H1 (cell line): Measurements from ENCODE around the gene TLR8. TPM values are rescaled to one million over a fixed set of nuclear protein-coding genes. Genes with fewer than 3 reads are reported as not detected.
"Not testable (repeated sequence)": the region's sequence is repeated elsewhere in the genome, so short reads cannot be mapped to it uniquely, and the experiment has no call there.

Experiments
- CTCF ChIA-PET: fragments of 300-600 bp; sonication (Branson Sonifier 250); formaldehyde crosslinking; loops from one replicate; lab custom pipeline; 2021; ENCODE audit not compliant: partially characterized antibody; lab: Charles Lee
- POLR2A ChIA-PET: fragments of 300-600 bp; sonication (Branson Sonifier 250); formaldehyde crosslinking; loops from one replicate; lab custom pipeline; 2021; ENCODE audit warnings: inconsistent platforms; ENCODE audit not compliant: partially characterized antibody; lab: Charles Lee
- DNase-seq, 2 experiments: peaks; one replicate each; pipeline versions ENCODE4 v3.0.0 to v3.0.0-alpha.2; 2010 to 2022; ENCODE audit warnings: low spot score in 2 of 2, low read depth in 1 of 2, mixed read lengths in 1 of 2
- FAIRE-seq: peaks from 2 replicates; lab custom pipeline; 2011; peaks lifted over from hg19 to GRCh38; lab: Jason Lieb, UNC
- H2AFZ ChIP-seq: 2 replicates; pipeline ENCODE4 v1.8.1; 2012; ENCODE audit warnings: low read length, inconsistent platforms
- H2AK5ac ChIP-seq: 2 replicates; pipeline ENCODE4 v1.6.1; 2013; ENCODE audit warnings: low read depth, low read length
- H2BK120ac ChIP-seq: replicated peaks from 2 replicates; pipeline ENCODE3; 2013; ENCODE audit warnings: low read depth, low read length, inconsistent platforms
- H2BK12ac ChIP-seq: 2 replicates; pipeline ENCODE4 v1.6.1; 2013; ENCODE audit warnings: low read depth, low read length
- H2BK15ac ChIP-seq: 2 replicates; pipeline ENCODE4 v1.6.1; 2013; ENCODE audit warnings: low read length
- H2BK20ac ChIP-seq: 2 replicates; pipeline ENCODE4 v1.6.1; 2013; ENCODE audit warnings: low read length
- H2BK5ac ChIP-seq: 2 replicates; pipeline ENCODE4 v1.6.1; 2013; ENCODE audit warnings: low read depth, low read length
- H3K14ac ChIP-seq: 2 replicates; pipeline ENCODE4 v1.6.1; 2013; ENCODE audit warnings: inconsistent platforms; ENCODE audit not compliant: insufficient read length
- H3K18ac ChIP-seq: 2 replicates; pipeline ENCODE4 v1.6.1; 2013; ENCODE audit warnings: low read length; ENCODE audit errors: extremely low read depth
- H3K23ac ChIP-seq: 2 replicates; pipeline ENCODE4 v1.6.1; 2013; ENCODE audit warnings: inconsistent platforms; ENCODE audit not compliant: insufficient read length
- H3K23me2 ChIP-seq: 2 replicates; pipeline ENCODE4 v1.6.1; 2013; ENCODE audit warnings: low read depth, low read length
- H3K27ac ChIP-seq: 2 replicates; pipeline ENCODE4 v1.6.1; 2011; ENCODE audit warnings: low read depth, low read length, inconsistent platforms
- H3K27me3 ChIP-seq, 4 experiments: replicated peaks in 1 of 4; 1 replicate in 1 of 4; 2 replicates in 3 of 4; pipeline versions ENCODE4 v1.6.1 to v1.8.1; 2011 to 2013; ENCODE audit warnings: low read length in 3 of 4, mild to moderate bottlenecking in 3 of 4, inconsistent platforms in 2 of 4, mixed read lengths in 2 of 4, moderate library complexity in 1 of 4; ENCODE audit not compliant: control insufficient read depth in 3 of 4, insufficient read depth in 3 of 4; ENCODE audit errors: extremely low read depth in 1 of 4
- H3K36me3 ChIP-seq, 4 experiments: 2 replicates each; pipeline versions ENCODE4 v1.6.1 to v1.8.1; 2011 to 2013; ENCODE audit warnings: mild to moderate bottlenecking in 4 of 4, low read length in 3 of 4, moderate library complexity in 2 of 4, control low read depth in 1 of 4, inconsistent platforms in 1 of 4; ENCODE audit not compliant: insufficient read depth in 4 of 4, control insufficient read depth in 2 of 4
- H3K4ac ChIP-seq: replicated peaks from 2 replicates; pipeline ENCODE3; 2013; ENCODE audit warnings: low read length, low read depth, mixed read lengths, inconsistent platforms; ENCODE audit not compliant: insufficient read length
- H3K4me1 ChIP-seq, 4 experiments: replicated peaks in 1 of 4; 1 replicate in 1 of 4; 2 replicates in 3 of 4; pipeline versions ENCODE4 v1.6.1 to v1.8.1; 2011 to 2013; ENCODE audit warnings: low read length in 3 of 4, inconsistent platforms in 2 of 4, mixed read lengths in 1 of 4; ENCODE audit not compliant: insufficient read depth in 4 of 4, control insufficient read depth in 3 of 4
- H3K4me2 ChIP-seq, 2 experiments: 2 replicates each; pipeline versions ENCODE4 v1.6.1 to v1.8.1; 2011 to 2013; ENCODE audit warnings: low read depth in 2 of 2, low read length in 2 of 2, control low read depth in 1 of 2, inconsistent platforms in 1 of 2, mild to moderate bottlenecking in 1 of 2; ENCODE audit not compliant: insufficient read depth in 1 of 2
- H3K4me3 ChIP-seq, 4 experiments: fragments of 200-600, 300-600 bp in 1 of 4; sonication (generic), shearing (Covaris generic), sonication (Bioruptor Twin) in 1 of 4; 2 replicates each; pipeline versions ENCODE4 v1.5.1 to v1.8.1; 2011 to 2016; ENCODE audit warnings: low read length in 4 of 4, low read depth in 3 of 4, control low read depth in 2 of 4, inconsistent platforms in 2 of 4, mild to moderate bottlenecking in 2 of 4, mixed read lengths in 1 of 4, moderate library complexity in 1 of 4; ENCODE audit not compliant: insufficient read depth in 2 of 4; ENCODE audit errors: extremely low read depth in 1 of 4
- H3K56ac ChIP-seq: replicated peaks from 2 replicates; pipeline ENCODE3; 2013; ENCODE audit warnings: low read depth, mild to moderate bottlenecking, mixed read lengths, low read length, inconsistent platforms; ENCODE audit not compliant: insufficient read length
- H3K79me1 ChIP-seq: 2 replicates; pipeline ENCODE4 v1.6.1; 2013; ENCODE audit warnings: low read depth, low read length, control low read depth
- H3K79me2 ChIP-seq, 2 experiments: 2 replicates each; pipeline versions ENCODE4 v1.6.1 to v1.8.1; 2012 to 2013; ENCODE audit warnings: low read length in 2 of 2, mild to moderate bottlenecking in 2 of 2, inconsistent platforms in 1 of 2; ENCODE audit not compliant: insufficient read depth in 2 of 2, control insufficient read depth in 1 of 2
- H3K9ac ChIP-seq, 4 experiments: replicated peaks in 1 of 4; 1 replicate in 1 of 4; 2 replicates in 3 of 4; pipeline versions ENCODE4 v1.6.1 to v1.8.1; 2011 to 2013; ENCODE audit warnings: low read depth in 3 of 4, low read length in 3 of 4, control low read depth in 2 of 4, mild to moderate bottlenecking in 2 of 4, moderate library complexity in 2 of 4, inconsistent platforms in 1 of 4; ENCODE audit errors: extremely low read depth in 1 of 4
- H3K9me3 ChIP-seq, 2 experiments: 2 replicates each; pipeline versions ENCODE4 v1.6.1 to v1.8.1; 2012 to 2013; ENCODE audit warnings: mild to moderate bottlenecking in 2 of 2, moderate library complexity in 2 of 2, control low read depth in 1 of 2, inconsistent platforms in 1 of 2, low read depth in 1 of 2, low read length in 1 of 2, mixed read lengths in 1 of 2; ENCODE audit not compliant: insufficient read depth in 2 of 2
- H4K20me1 ChIP-seq, 2 experiments: replicated peaks in 1 of 2; 2 replicates each; pipeline versions ENCODE3 to v1.8.1; 2011 to 2013; ENCODE audit warnings: inconsistent platforms in 2 of 2, low read length in 2 of 2, mild to moderate bottlenecking in 1 of 2; ENCODE audit not compliant: insufficient read depth in 2 of 2, control insufficient read depth in 1 of 2
- H4K5ac ChIP-seq: 2 replicates; pipeline ENCODE4 v1.6.1; 2013; ENCODE audit warnings: low read length, low read depth, mixed read lengths, inconsistent platforms; ENCODE audit not compliant: insufficient read length
- H4K8ac ChIP-seq: 2 replicates; pipeline ENCODE4 v1.8.0; 2013; ENCODE audit warnings: mild to moderate bottlenecking, moderate library complexity, low read length, inconsistent platforms; ENCODE audit not compliant: insufficient read depth; ENCODE audit errors: extremely low read depth
- H4K91ac ChIP-seq: replicated peaks from 2 replicates; pipeline ENCODE3; 2013; ENCODE audit warnings: low read length, mixed read lengths, inconsistent platforms; ENCODE audit not compliant: insufficient read length
- WGBS, 2 experiments: shearing (Covaris generic) in 1 of 2; methylation state at CpG; one replicate each; pipeline versions ENCODE4 v1.1.6 to v1.1.7; 2013 to 2015; ENCODE audit warnings: low lambda C conversion rate in 2 of 2, mixed read lengths in 2 of 2, inconsistent platforms in 1 of 2, low coverage in 1 of 2, missing lambda C conversion rate in 1 of 2; ENCODE audit not compliant: insufficient replicate concordance in 2 of 2, insufficient coverage in 1 of 2, insufficient read length in 1 of 2; ENCODE audit errors: extremely low coverage in 1 of 2, missing lambda C conversion rate in 1 of 2; 5-methylcytosine and 5-hydroxymethylcytosine counted together
- polyA plus RNA-seq, 7 experiments: library from polyadenylated mRNA; depleted of rRNA in 3 of 7; stranded (reverse) in 5 of 7; unstranded in 2 of 7; fragments of >200 nt in 5 of 7; fragments of 200-250 nt in 2 of 7; gene quantifications; 1 replicate in 5 of 7; 2 replicates in 1 of 7; 4 replicates in 1 of 7; pipeline versions ENCODE4 v1.2.1 to v1.2.3, GENCODE V29; 2011 to 2013; ENCODE audit warnings: missing spikeins in 2 of 7, mixed read lengths in 2 of 7
- total RNA-seq: library from RNA; stranded (reverse); fragmentation: NEBNext Ultra II Directional; extraction: Animal tissue kit (Norgen Biotek cat#: 25700); gene quantifications from 2 replicates; pipeline ENCODE4 v1.2.1, GENCODE V29; 2021

The TLR8 gene
- total and polyA plus RNA-seq, 2 of the 8 experiments (the other 6 are each of a cell fraction or from before 2014, with no cell fraction given): not detected

GRCh38 chrX:12963210-12963850 is 56.9 kb downstream of the TLR8 start:
- FAIRE-seq, H3K4ac ChIP-seq, H2BK120ac ChIP-seq, H4K91ac ChIP-seq, H3K79me2 ChIP-seq, H3K4me3 ChIP-seq, H2BK5ac ChIP-seq, H2BK15ac ChIP-seq, H3K23ac ChIP-seq, H3K4me2 ChIP-seq, H4K5ac ChIP-seq, H3K23me2 ChIP-seq, H3K14ac ChIP-seq, H4K20me1 ChIP-seq, H3K56ac ChIP-seq, H3K27me3 ChIP-seq, H3K4me1 ChIP-seq, H3K9ac ChIP-seq, DNase-seq, H3K36me3 ChIP-seq, H3K9me3 ChIP-seq, H2BK12ac ChIP-seq, POLR2A ChIA-PET, H3K18ac ChIP-seq, H2AFZ ChIP-seq, H2AK5ac ChIP-seq, H3K79me1 ChIP-seq, H2BK20ac ChIP-seq, H3K27ac ChIP-seq, CTCF ChIA-PET, H4K8ac ChIP-seq: not testable (repeated sequence)
- WGBS, 2 experiments: no CpG with 5 or more reads among the region's 52 CpGs
